Activated T-helper 1 cell treated with anti-CD3 and anti-CD28 coated beads, Interleukin-12 subunit alpha, Interleukin-12 subunit beta, Interleukin-2, Interleukin-4 antibody, amounts not matched to agents 30 ng/mL and 10 ng/mL and 1 ng/mL, durations not matched to agents 14 hours and 24 hours and 36 hours (primary cell): ENCODE measurements around the gene MRPL41. TPM values are rescaled to one million over a fixed set of nuclear protein-coding genes. Genes with fewer than 3 reads are reported as not detected.

ENCODE experiments used
- total RNA-seq: library from RNA; stranded (reverse); gene quantifications from 2 replicates; pipeline ENCODE4 v1.2.3, GENCODE V29; 2022

Gene MRPL41
- total RNA-seq, 1 donor from 2014 or later, result 56.0 TPM

Other genes starting within 250 kb of the MRPL41 start
- gene NRARP, start 249.6 kb upstream of the MRPL41 start, total RNA-seq, result 15.2 and 15.4 TPM in 2 replicates
- 4.8 and 4.9 TPM in 2 replicates for gene EXD3, start 128.7 kb upstream of the MRPL41 start, total RNA-seq
- 0.49 and 0.54 TPM in 2 replicates for gene NOXA1, start 128.5 kb upstream of the MRPL41 start, total RNA-seq
- not detected in 2 replicates for gene ENTPD8, start 110.5 kb upstream of the MRPL41 start, total RNA-seq
- gene NSMF, start 92.5 kb upstream of the MRPL41 start, total RNA-seq, result 57.2 and 58.9 TPM in 2 replicates
- 0.71 and 1.2 TPM in 2 replicates for gene PNPLA7, start 1.5 kb upstream of the MRPL41 start, total RNA-seq
- 50.3 and 52.1 TPM in 2 replicates for gene DPH7, start 27.0 kb downstream of the MRPL41 start, total RNA-seq
- gene ZMYND19, start 38.6 kb downstream of the MRPL41 start, total RNA-seq, result 88.2 and 94.9 TPM in 2 replicates
- gene ARRDC1, start 53.8 kb downstream of the MRPL41 start, total RNA-seq, result 65.7 and 70.3 TPM in 2 replicates
- gene EHMT1, start 67.1 kb downstream of the MRPL41 start, total RNA-seq, result 97.0 and 98.1 TPM in 2 replicates